GM21423 (cell line): ENCODE data around the gene SRGAP1.
A peak's percentile ranks its signal among the peaks of the same experiment; 100 is the strongest.

Experiments used
- ATAC-seq: cut with Tn5 transposase; IDR thresholded peaks from one replicate; pipeline ENCODE4 v1.9.1; 2021; ENCODE audit warnings: mild to moderate bottlenecking, moderate library complexity; ENCODE audit not compliant: unreplicated experiment

SRGAP1 gene

GRCh38 chr12:63844391-63845341, at the start of gene SRGAP1:
Gene SRGAP1 (plus strand): TSS chr12:63844700. CDS start chr12:63844817, 117 bp downstream.
- peak; percentile 26 for ATAC-seq

GRCh38 chr12:63795032-63795687, 49.3 kb upstream of the SRGAP1 start:
- ATAC-seq, result no peak

GRCh38 chr12:63795944-63796343, 48.6 kb upstream of the SRGAP1 start:
- ATAC-seq, result no peak

- no peak for ATAC-seq
Observed at GRCh38 chr12:63802012-63802608, 42.4 kb upstream of the SRGAP1 start.

GRCh38 chr12:63804746-63805145, 39.8 kb upstream of the SRGAP1 start:
- no peak for ATAC-seq

- ATAC-seq, result no peak
Observed at GRCh38 chr12:63805704-63806672, 38.5 kb upstream of the SRGAP1 start.

GRCh38 chr12:63808631-63809030, 35.9 kb upstream of the SRGAP1 start:
- ATAC-seq, result no peak

- ATAC-seq, result no peak
Observed at GRCh38 chr12:63809566-63809965, 34.9 kb upstream of the SRGAP1 start.

- ATAC-seq, result no peak
Observed at GRCh38 chr12:63811334-63811733, 33.2 kb upstream of the SRGAP1 start.

- no peak for ATAC-seq
Observed at GRCh38 chr12:63811755-63812154, 32.7 kb upstream of the SRGAP1 start.

GRCh38 chr12:63814146-63814772, 30.2 kb upstream of the SRGAP1 start:
- peak; percentile 38 for ATAC-seq

GRCh38 chr12:63815482-63815852, 29.0 kb upstream of the SRGAP1 start:
- no peak for ATAC-seq

GRCh38 chr12:63816031-63816430, 28.5 kb upstream of the SRGAP1 start:
- ATAC-seq, result peak; percentile 32

- no peak for ATAC-seq
Observed at GRCh38 chr12:63820427-63820826, 24.1 kb upstream of the SRGAP1 start.

- ATAC-seq, result peak; percentile 68
Observed at GRCh38 chr12:63821781-63822251, 22.7 kb upstream of the SRGAP1 start.

- ATAC-seq, result no peak
Observed at GRCh38 chr12:63822352-63822751, 22.1 kb upstream of the SRGAP1 start.

- no peak for ATAC-seq
Observed at GRCh38 chr12:63823040-63823439, 21.5 kb upstream of the SRGAP1 start.

- peak; percentile 49 for ATAC-seq
Observed at GRCh38 chr12:63826006-63826585, 18.4 kb upstream of the SRGAP1 start.

GRCh38 chr12:63828867-63829266, 15.6 kb upstream of the SRGAP1 start:
- no peak for ATAC-seq

GRCh38 chr12:63836046-63836445, 8.5 kb upstream of the SRGAP1 start:
- ATAC-seq, result no peak
